ENCODE results near the gene WDTC1. TPM values are rescaled to one million over a fixed set of nuclear protein-coding genes. Genes with fewer than 3 reads are reported as not detected.

Gene WDTC1
- total RNA-seq, 1 donor from 2014 or later = 18.2 TPM

DNA sequence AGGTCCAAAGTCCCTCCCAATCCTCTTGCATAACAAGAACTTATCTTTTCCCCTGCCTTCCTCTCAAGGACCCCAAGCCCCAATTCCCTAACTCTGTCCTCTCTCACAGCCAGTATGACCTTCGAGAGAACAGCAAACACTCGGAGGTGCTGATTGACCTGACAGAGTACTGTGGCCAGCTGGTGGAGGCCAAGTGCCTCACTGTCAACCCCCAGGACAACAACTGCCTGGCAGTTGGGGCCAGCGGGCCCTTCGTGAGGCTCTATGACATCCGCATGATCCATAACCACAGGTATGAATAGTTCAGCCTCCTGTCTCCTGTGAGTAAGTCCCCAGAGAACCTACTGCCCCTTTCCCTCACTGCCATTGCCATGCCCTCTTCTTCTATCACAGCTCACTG is 57.7 kb downstream of the WDTC1 start:
- no peaks in the 10 kb centered on the region for H3K36me3 ChIP-seq (ENCODE audit: insufficient read depth, low read length)
- no peak overlapping the region for H3K4me3 ChIP-seq (ENCODE audit: insufficient read depth, low read depth, low read length)
- Mint-ChIP-seq H3K4me1 (ENCODE audit: low read depth, unreplicated experiment) (peaks cover 6% of the 10 kb centered on the region), H3K4me3 (ENCODE audit: unreplicated experiment) (no peak overlapping the region), H3K27ac (ENCODE audit: unreplicated experiment) (peak overlapping the region; percentile 38), H3K36me3 (ENCODE audit: low read depth, unreplicated experiment) (peaks cover 16% of the 10 kb centered on the region), H3K9me3 (ENCODE audit: unreplicated experiment) (no peaks in the 10 kb centered on the region), H3K27me3 (ENCODE audit: low read depth, unreplicated experiment) (peaks cover 2% of the 10 kb centered on the region)
- peak; percentile 27 for DNase-seq (ENCODE audit: low read depth)
- no peaks in the 10 kb centered on the region for H3K9me3 ChIP-seq (ENCODE audit: insufficient read depth, low read depth, low read length)
- no peaks in the 10 kb centered on the region for H4K20me1 ChIP-seq (ENCODE audit: insufficient read depth, low read length)
- no peaks in the 10 kb centered on the region for H3K79me2 ChIP-seq (ENCODE audit: insufficient read depth, low read length)
- H2AFZ ChIP-seq (ENCODE audit: low read depth, low read length) = no peak overlapping the region
- peak overlapping the region; percentile 0 for H3K4me2 ChIP-seq (ENCODE audit: low read length)
- no peak overlapping the region for H3K9ac ChIP-seq (ENCODE audit: low read length)
- no peaks in the 10 kb centered on the region for H3K27me3 ChIP-seq (ENCODE audit: insufficient read depth, low read length)
- H3K4me1 ChIP-seq (ENCODE audit: insufficient read depth, low read length) = no peaks in the 10 kb centered on the region
- no peak overlapping the region for H3K27ac ChIP-seq (ENCODE audit: low read depth, low read length)
- TF ChIP-seq, protein P1, sequence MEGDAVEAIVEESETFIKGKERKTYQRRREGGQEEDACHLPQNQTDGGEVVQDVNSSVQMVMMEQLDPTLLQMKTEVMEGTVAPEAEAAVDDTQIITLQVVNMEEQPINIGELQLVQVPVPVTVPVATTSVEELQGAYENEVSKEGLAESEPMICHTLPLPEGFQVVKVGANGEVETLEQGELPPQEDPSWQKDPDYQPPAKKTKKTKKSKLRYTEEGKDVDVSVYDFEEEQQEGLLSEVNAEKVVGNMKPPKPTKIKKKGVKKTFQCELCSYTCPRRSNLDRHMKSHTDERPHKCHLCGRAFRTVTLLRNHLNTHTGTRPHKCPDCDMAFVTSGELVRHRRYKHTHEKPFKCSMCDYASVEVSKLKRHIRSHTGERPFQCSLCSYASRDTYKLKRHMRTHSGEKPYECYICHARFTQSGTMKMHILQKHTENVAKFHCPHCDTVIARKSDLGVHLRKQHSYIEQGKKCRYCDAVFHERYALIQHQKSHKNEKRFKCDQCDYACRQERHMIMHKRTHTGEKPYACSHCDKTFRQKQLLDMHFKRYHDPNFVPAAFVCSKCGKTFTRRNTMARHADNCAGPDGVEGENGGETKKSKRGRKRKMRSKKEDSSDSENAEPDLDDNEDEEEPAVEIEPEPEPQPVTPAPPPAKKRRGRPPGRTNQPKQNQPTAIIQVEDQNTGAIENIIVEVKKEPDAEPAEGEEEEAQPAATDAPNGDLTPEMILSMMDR (IDR thresholded peaks at IDR 0.05; ENCODE audit: insufficient read depth, low read depth, low read length) = no peak
- TF ChIP-seq EZH2 (IDR thresholded peaks at IDR 0.05; ENCODE audit: insufficient read depth, low read length) = no peak
- no peak for FAIRE-seq

DNA sequence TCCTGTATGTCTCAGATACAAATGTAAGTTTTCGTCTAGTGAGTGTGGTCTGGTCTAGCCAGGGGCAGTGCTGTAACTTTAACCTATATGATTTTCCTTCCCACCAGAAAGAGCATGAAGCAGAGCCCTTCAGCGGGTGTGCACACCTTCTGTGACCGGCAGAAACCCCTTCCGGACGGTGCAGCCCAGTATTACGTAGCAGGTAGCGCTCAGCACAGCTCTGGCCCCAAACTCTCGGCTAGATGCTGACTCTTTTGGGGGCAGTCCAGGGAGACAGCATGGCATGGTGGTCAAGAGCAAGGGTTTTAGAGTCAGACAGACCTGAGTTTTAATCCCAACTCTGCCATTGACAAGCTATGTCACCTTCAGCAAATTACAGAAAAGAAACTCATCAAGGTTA is 59.5 kb downstream of the WDTC1 start:
- Histone ChIP-seq H3K4me1 (ENCODE audit: insufficient read depth, low read length) (peaks cover 5% of the 10 kb centered on the region), H3K27ac (ENCODE audit: low read depth, low read length) (no peak overlapping the region), H3K4me3 (ENCODE audit: insufficient read depth, low read depth, low read length) (no peak overlapping the region), H3K27me3 (ENCODE audit: insufficient read depth, low read length) (no peaks in the 10 kb centered on the region), H3K9ac (ENCODE audit: low read length) (no peak overlapping the region), H2AFZ (ENCODE audit: low read depth, low read length) (no peak overlapping the region), H3K9me3 (ENCODE audit: insufficient read depth, low read depth, low read length) (no peaks in the 10 kb centered on the region), H4K20me1 (ENCODE audit: insufficient read depth, low read length) (no peaks in the 10 kb centered on the region), H3K79me2 (ENCODE audit: insufficient read depth, low read length) (no peaks in the 10 kb centered on the region), H3K4me2 (ENCODE audit: low read length) (no peak overlapping the region), H3K36me3 (ENCODE audit: insufficient read depth, low read length) (no peaks in the 10 kb centered on the region)
- no peak overlapping the region for H3K27ac Mint-ChIP-seq (ENCODE audit: unreplicated experiment)
- no peaks in the 10 kb centered on the region for H3K9me3 Mint-ChIP-seq (ENCODE audit: unreplicated experiment)
- no peak for FAIRE-seq
- H3K4me3 Mint-ChIP-seq (ENCODE audit: unreplicated experiment) = no peak overlapping the region
- H3K4me1 Mint-ChIP-seq (ENCODE audit: low read depth, unreplicated experiment) = peaks cover 14% of the 10 kb centered on the region
- peaks cover 9% of the 10 kb centered on the region for H3K36me3 Mint-ChIP-seq (ENCODE audit: low read depth, unreplicated experiment)
- TF ChIP-seq, protein P1 (IDR thresholded peaks at IDR 0.05; ENCODE audit: insufficient read depth, low read depth, low read length) = no peak
- no peak for TF ChIP-seq EZH2 (IDR thresholded peaks at IDR 0.05; ENCODE audit: insufficient read depth, low read length)
- DNase-seq (ENCODE audit: low read depth) = no peak
- peaks cover 2% of the 10 kb centered on the region for H3K27me3 Mint-ChIP-seq (ENCODE audit: low read depth, unreplicated experiment)

DNA sequence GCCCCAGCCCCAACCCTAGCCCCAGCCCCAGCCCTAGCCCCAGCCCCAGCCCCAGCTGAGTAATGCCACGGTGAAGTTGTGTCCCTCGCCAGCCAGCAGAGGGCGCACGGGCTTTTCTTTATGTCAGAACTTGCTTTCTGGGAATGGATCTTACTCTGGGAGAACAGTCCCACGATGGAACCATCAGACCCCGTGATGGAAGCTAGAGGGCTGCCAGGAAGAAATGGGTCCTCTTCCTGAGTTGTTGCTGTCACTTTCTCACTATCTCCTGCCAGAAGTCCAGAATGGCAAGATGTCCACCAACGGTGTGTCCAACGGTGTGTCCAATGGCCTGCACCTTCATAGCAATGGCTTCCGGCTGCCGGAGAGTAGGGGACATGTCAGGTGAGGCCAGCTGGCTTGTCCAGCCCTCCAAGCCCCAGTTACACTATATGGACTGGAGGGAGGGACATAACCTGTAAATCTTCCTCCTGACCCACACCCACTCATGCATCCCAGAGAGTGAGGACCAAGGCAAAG is 62.4 kb downstream of the WDTC1 start:
- Histone ChIP-seq H3K27me3 (ENCODE audit: insufficient read depth, low read length) (no peaks in the 10 kb centered on the region), H3K9ac (ENCODE audit: low read length) (no peak overlapping the region), H3K4me1 (ENCODE audit: insufficient read depth, low read length) (peaks cover 34% of the 10 kb centered on the region), H3K79me2 (ENCODE audit: insufficient read depth, low read length) (no peaks in the 10 kb centered on the region), H3K27ac (ENCODE audit: low read depth, low read length) (no peak overlapping the region), H3K36me3 (ENCODE audit: insufficient read depth, low read length) (no peaks in the 10 kb centered on the region), H4K20me1 (ENCODE audit: insufficient read depth, low read length) (no peaks in the 10 kb centered on the region), H3K4me2 (ENCODE audit: low read length) (no peak overlapping the region), H3K9me3 (ENCODE audit: insufficient read depth, low read depth, low read length) (no peaks in the 10 kb centered on the region), H3K4me3 (ENCODE audit: insufficient read depth, low read depth, low read length) (no peak overlapping the region), H2AFZ (ENCODE audit: low read depth, low read length) (no peak overlapping the region)
- no peak overlapping the region for H3K4me3 Mint-ChIP-seq (ENCODE audit: unreplicated experiment)
- peaks cover 4% of the 10 kb centered on the region for H3K36me3 Mint-ChIP-seq (ENCODE audit: low read depth, unreplicated experiment)
- no peaks in the 10 kb centered on the region for H3K9me3 Mint-ChIP-seq (ENCODE audit: unreplicated experiment)
- no peak overlapping the region for H3K27ac Mint-ChIP-seq (ENCODE audit: unreplicated experiment)
- FAIRE-seq (no peak), DNase-seq (ENCODE audit: low read depth) (peak; percentile 12)
- peaks cover 2% of the 10 kb centered on the region for H3K27me3 Mint-ChIP-seq (ENCODE audit: low read depth, unreplicated experiment)
- H3K4me1 Mint-ChIP-seq (ENCODE audit: low read depth, unreplicated experiment) = peaks cover 41% of the 10 kb centered on the region
- TF ChIP-seq, protein P1 (IDR thresholded peaks at IDR 0.05; ENCODE audit: insufficient read depth, low read depth, low read length) = peak; percentile 47
- no peak for TF ChIP-seq EZH2 (IDR thresholded peaks at IDR 0.05; ENCODE audit: insufficient read depth, low read length)
